ENCODE results near the gene FN1. TPM values are rescaled to one million over a fixed set of nuclear protein-coding genes. Genes with fewer than 3 reads are reported as not detected.
A peak's percentile ranks its signal among the peaks of the same experiment; 100 is the strongest.
"Not testable (repeated sequence)": the region's sequence is repeated elsewhere in the genome, so short reads cannot be mapped to it uniquely, and the experiment has no call there.

FN1 gene
- total RNA-seq, 1 donor from 2014 or later: 52.0 TPM

DNA sequence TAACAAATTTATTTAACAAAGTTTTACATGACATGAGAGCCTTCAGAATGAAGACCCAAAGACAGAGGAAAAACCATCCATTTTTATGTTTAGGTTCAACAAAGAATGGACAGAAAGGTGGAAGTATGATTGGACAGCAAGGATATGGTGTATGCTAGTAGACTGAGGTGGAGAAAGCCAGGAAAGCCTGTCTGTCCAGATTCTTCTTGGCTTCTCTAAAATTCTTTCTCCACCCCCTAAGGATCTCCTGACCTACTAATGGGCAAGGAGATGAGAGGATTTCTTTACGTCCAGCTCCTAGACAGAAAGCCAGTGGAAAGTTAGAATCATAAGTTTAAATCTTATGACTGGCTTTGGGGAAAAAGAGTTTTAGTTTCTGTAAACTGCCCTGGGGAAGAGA lies 121.0 kb downstream of the FN1 start:
- Histone ChIP-seq H3K27me3 (no peaks in the 10 kb centered on the region), H3K4me3 (no peak overlapping the region), H3K27ac (no peak overlapping the region), H3F3A (ENCODE audit: low read depth) (no peaks in the 10 kb centered on the region), H3K36me3 (peaks cover 29% of the 10 kb centered on the region), H3K79me2 (ENCODE audit: low read depth) (peaks cover 74% of the 10 kb centered on the region), H3K4me2 (no peak overlapping the region), H4K20me1 (ENCODE audit: low read depth) (no peaks in the 10 kb centered on the region), H3K9ac (no peak overlapping the region), H3K9me3 (ENCODE audit: low read depth) (no peaks in the 10 kb centered on the region), H3K4me1 (peaks cover 12% of the 10 kb centered on the region), H2AFZ (replicated peaks) (no peak overlapping the region)
- H3K9me3 Mint-ChIP-seq: no peaks in the 10 kb centered on the region
- no peaks in the 10 kb centered on the region for H3K27me3 Mint-ChIP-seq (ENCODE audit: insufficient read depth, low read depth)
- no peak for DNase-seq (ENCODE audit: low spot score)
- H3K27ac Mint-ChIP-seq: no peak overlapping the region
- no peak overlapping the region for H3K4me3 Mint-ChIP-seq
- peaks cover 37% of the 10 kb centered on the region for H3K36me3 Mint-ChIP-seq
- TF ChIP-seq, protein P1, sequence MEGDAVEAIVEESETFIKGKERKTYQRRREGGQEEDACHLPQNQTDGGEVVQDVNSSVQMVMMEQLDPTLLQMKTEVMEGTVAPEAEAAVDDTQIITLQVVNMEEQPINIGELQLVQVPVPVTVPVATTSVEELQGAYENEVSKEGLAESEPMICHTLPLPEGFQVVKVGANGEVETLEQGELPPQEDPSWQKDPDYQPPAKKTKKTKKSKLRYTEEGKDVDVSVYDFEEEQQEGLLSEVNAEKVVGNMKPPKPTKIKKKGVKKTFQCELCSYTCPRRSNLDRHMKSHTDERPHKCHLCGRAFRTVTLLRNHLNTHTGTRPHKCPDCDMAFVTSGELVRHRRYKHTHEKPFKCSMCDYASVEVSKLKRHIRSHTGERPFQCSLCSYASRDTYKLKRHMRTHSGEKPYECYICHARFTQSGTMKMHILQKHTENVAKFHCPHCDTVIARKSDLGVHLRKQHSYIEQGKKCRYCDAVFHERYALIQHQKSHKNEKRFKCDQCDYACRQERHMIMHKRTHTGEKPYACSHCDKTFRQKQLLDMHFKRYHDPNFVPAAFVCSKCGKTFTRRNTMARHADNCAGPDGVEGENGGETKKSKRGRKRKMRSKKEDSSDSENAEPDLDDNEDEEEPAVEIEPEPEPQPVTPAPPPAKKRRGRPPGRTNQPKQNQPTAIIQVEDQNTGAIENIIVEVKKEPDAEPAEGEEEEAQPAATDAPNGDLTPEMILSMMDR (IDR thresholded peaks at IDR 0.05): no peak
- TF ChIP-seq EZH2phosphoT487 (IDR thresholded peaks at IDR 0.05): no peak
- TF ChIP-seq EZH2 (IDR thresholded peaks at IDR 0.05): no peak
- peaks cover 10% of the 10 kb centered on the region for H3K4me1 Mint-ChIP-seq

DNA sequence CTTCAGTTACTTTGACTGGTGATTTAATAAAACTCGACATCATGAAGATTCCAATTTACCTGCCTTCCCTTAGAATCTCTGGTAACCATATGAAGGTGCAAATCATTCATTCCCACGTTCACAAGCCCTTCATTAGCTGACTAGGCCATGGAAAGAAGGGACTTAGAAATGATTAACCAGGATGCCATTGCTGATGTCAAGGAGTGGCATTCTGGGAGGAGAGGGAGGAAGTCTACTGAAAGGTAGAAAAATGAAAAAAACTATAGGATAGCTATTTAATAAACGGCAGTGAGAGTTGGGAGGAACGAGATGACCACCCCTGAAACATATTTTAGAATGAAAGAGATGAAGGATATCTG lies 122.6 kb downstream of the FN1 start:
- DNase-seq (ENCODE audit: low spot score): no peak
- Histone ChIP-seq H4K20me1 (ENCODE audit: low read depth) (no peaks in the 10 kb centered on the region), H2AFZ (replicated peaks) (no peak overlapping the region), H3K79me2 (ENCODE audit: low read depth) (peaks cover 60% of the 10 kb centered on the region), H3K4me2 (peak overlapping the region; percentile 88), H3K9me3 (ENCODE audit: low read depth) (no peaks in the 10 kb centered on the region), H3F3A (ENCODE audit: low read depth) (no peaks in the 10 kb centered on the region), H3K27ac (no peak overlapping the region), H3K4me3 (peak overlapping the region; percentile 58), H3K4me1 (peaks cover 12% of the 10 kb centered on the region), H3K36me3 (peaks cover 18% of the 10 kb centered on the region), H3K9ac (no peak overlapping the region), H3K27me3 (no peaks in the 10 kb centered on the region)
- Mint-ChIP-seq H3K36me3 (peaks cover 29% of the 10 kb centered on the region), H3K4me3 (peak overlapping the region; percentile 93), H3K9me3 (no peaks in the 10 kb centered on the region), H3K27ac (no peak overlapping the region), H3K27me3 (ENCODE audit: insufficient read depth, low read depth) (no peaks in the 10 kb centered on the region), H3K4me1 (peaks cover 10% of the 10 kb centered on the region)
- TF ChIP-seq EZH2phosphoT487 (IDR thresholded peaks at IDR 0.05) (no peak), EZH2 (IDR thresholded peaks at IDR 0.05) (no peak)
- TF ChIP-seq, protein P1 (IDR thresholded peaks at IDR 0.05): no peak

DNA sequence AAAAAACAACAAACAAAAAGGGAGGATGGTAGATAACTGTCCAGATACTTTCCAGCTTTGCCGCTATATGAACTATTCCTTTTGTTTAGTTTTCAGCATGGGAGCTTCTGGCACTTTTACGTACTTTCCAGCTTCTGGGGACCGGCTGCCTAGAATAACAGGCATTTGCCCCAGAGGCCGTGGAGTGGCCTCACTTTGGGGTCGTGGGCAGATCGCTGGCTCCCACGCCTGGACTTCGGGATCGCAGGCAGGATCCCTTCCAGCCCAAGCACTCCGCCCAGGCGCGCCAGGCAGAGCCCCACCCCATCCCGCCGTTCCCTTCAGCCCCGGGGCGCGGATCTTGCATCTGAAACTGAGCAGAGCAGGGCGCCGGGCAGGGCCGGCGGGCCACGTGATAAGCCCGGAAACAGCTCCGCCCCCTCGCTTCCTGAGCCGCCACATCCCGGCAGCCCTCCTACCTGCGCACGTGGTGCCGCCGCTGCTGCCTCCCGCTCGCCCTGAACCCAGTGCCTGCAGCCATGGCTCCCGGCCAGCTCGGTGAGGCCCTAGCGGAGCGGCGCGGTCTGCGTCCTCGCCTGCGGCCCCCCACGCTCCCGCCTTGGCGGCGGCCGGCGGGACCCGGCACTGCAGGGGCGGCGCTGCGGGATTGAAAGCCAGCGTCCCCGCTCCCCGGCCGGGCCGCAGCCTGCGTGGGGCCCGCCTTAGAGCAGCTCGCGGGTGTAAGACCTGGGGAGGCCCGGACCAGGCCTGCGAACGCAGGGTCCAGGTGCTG lies 124.1 kb downstream of the FN1 start, which contains the start of gene ATIC:
TSS of gene ATIC (plus strand) at position 435 of the 772 bp plus-strand sequence. CDS start at position 519, 84 bp downstream.
- DNase-seq (ENCODE audit: low spot score): peak; percentile 96
- H3K4me3 Mint-ChIP-seq: peak within 1 kb of the TSS; percentile 93
- Histone ChIP-seq H3K4me3 (peak within 1 kb of the TSS; percentile 58), H3K9ac (peak within 1 kb of the TSS; percentile 74), H3K27ac (peak within 1 kb of the TSS; percentile 7), H4K20me1 (ENCODE audit: low read depth) (no peaks in the 10 kb centered on the region), H3K79me2 (ENCODE audit: low read depth) (peaks cover 48% of the 10 kb centered on the region), H3K9me3 (ENCODE audit: low read depth) (no peaks in the 10 kb centered on the region), H3K4me2 (peak within 1 kb of the TSS; percentile 88), H3F3A (ENCODE audit: low read depth) (no peaks in the 10 kb centered on the region), H3K36me3 (peaks cover 18% of the 10 kb centered on the region), H3K27me3 (no peaks in the 10 kb centered on the region), H2AFZ (replicated peaks) (peak within 1 kb of the TSS; percentile 71), H3K4me1 (peaks cover 12% of the 10 kb centered on the region)
- H3K27ac Mint-ChIP-seq: peak within 1 kb of the TSS; percentile 91
- H3K9me3 Mint-ChIP-seq: peaks cover 2% of the 10 kb centered on the region
- peaks cover 26% of the 10 kb centered on the region for H3K36me3 Mint-ChIP-seq
- H3K27me3 Mint-ChIP-seq (ENCODE audit: insufficient read depth, low read depth): no peaks in the 10 kb centered on the region
- H3K4me1 Mint-ChIP-seq: peaks cover 10% of the 10 kb centered on the region
- TF ChIP-seq EZH2 (IDR thresholded peaks at IDR 0.05) (no peak), EZH2phosphoT487 (IDR thresholded peaks at IDR 0.05) (no peak)
- TF ChIP-seq, protein P1 (IDR thresholded peaks at IDR 0.05): no peak

DNA sequence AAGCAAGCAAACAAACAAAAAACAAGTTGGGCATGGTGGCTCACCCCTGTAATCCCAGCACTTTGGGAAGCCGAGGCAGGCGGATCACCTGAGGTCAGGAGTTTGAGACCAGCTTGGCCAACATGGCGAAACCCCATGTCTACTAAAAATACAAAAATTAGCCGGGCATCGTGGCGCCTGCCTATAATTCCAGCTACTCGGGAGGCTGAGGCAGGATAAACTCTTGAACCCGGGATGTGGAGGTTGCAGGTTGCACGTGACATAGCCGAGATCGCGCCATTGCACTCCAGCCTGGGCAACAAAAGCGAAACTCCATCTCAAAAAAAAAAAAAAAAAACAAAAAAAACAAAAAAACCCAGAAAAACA lies 124.6 kb downstream of the FN1 start:
- H4K20me1 ChIP-seq (ENCODE audit: low read depth); DNase-seq (ENCODE audit: low spot score); H3F3A ChIP-seq (ENCODE audit: low read depth); H3K27me3 Mint-ChIP-seq (ENCODE audit: insufficient read depth, low read depth); H3K27ac ChIP-seq; H3K9me3 Mint-ChIP-seq; H3K27ac Mint-ChIP-seq; H3K9me3 ChIP-seq (ENCODE audit: low read depth); H3K9ac ChIP-seq; H3K27me3 ChIP-seq: not testable (repeated sequence)
- Mint-ChIP-seq H3K36me3 (peaks cover 23% of the 10 kb centered on the region), H3K4me3 (peak overlapping the region; percentile 88), H3K4me1 (peaks cover 10% of the 10 kb centered on the region)
- peaks cover 15% of the 10 kb centered on the region for H3K36me3 ChIP-seq
- H2AFZ ChIP-seq (replicated peaks): peak overlapping the region; percentile 71
- H3K4me2 ChIP-seq: peak overlapping the region; percentile 88
- H3K4me1 ChIP-seq: peaks cover 12% of the 10 kb centered on the region
- peaks cover 42% of the 10 kb centered on the region for H3K79me2 ChIP-seq (ENCODE audit: low read depth)
- peak overlapping the region; percentile 58 for H3K4me3 ChIP-seq
